ENCODE measurements around the gene EPB41L4A.

DNA sequence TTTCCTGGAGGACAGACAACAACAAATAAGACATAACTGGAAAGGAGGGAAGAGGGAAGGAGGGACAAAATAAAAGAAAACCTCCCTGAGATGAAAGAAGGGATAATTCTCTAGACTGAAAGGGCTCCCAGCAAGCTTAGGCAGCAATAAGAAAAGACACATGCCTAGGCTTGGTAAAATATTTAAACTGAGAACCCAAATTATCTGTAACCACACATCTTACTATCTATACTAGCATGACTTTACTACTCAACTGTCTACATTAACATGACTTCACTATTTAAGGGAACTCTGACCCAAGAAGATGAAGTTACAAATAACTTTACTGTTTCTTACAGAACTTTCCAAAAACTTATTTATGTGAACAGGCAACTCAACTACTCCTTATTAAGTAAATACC is 95.9 kb downstream of the EPB41L4A start:
- TF ChIP-seq TCF7L2 (IDR thresholded peaks at IDR 0.05; ENCODE audit: borderline replicate concordance, low read depth, low read length) (no peak), ZNF121 (tag by site-specific recombination; IDR thresholded peaks at IDR 0.05) (no peak), ZNF585B (tag by site-specific recombination; IDR thresholded peaks at IDR 0.05) (no peak), ZNF654 (tag by site-specific recombination; IDR thresholded peaks at IDR 0.05; ENCODE audit: low read depth) (no peak), ZNF10 (tag by site-specific recombination; IDR thresholded peaks at IDR 0.05) (no peak), ZBTB21 (tag by site-specific recombination; IDR thresholded peaks at IDR 0.05) (no peak), YY1 (tag by site-specific recombination; IDR thresholded peaks at IDR 0.05) (no peak)
- TF ChIP-seq, protein P1, sequence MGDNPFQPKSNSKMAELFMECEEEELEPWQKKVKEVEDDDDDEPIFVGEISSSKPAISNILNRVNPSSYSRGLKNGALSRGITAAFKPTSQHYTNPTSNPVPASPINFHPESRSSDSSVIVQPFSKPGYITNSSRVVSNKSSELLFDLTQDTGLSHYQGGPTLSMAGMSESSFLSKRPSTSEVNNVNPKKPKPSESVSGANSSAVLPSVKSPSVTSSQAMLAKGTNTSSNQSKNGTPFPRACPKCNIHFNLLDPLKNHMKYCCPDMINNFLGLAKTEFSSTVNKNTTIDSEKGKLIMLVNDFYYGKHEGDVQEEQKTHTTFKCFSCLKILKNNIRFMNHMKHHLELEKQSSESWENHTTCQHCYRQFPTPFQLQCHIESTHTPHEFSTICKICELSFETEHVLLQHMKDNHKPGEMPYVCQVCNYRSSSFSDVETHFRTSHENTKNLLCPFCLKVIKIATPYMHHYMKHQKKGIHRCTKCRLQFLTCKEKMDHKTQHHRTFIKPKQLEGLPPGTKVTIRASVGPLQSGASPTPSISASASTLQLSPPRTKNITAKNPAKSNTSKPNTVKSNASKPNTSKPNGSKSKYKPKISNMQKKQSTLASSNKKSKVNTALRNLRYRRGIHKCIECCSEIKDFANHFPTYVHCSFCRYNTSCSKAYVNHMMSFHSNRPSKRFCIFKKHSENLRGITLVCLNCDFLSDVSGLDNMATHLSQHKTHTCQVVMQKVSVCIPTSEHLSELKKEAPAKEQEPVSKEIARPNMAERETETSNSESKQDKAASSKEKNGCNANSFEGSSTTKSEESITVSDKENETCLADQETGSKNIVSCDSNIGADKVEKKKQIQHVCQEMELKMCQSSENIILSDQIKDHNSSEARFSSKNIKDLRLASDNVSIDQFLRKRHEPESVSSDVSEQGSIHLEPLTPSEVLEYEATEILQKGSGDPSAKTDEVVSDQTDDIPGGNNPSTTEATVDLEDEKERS (tag by site-specific recombination; IDR thresholded peaks at IDR 0.05), result no peak
- TF ChIP-seq, protein P2, sequence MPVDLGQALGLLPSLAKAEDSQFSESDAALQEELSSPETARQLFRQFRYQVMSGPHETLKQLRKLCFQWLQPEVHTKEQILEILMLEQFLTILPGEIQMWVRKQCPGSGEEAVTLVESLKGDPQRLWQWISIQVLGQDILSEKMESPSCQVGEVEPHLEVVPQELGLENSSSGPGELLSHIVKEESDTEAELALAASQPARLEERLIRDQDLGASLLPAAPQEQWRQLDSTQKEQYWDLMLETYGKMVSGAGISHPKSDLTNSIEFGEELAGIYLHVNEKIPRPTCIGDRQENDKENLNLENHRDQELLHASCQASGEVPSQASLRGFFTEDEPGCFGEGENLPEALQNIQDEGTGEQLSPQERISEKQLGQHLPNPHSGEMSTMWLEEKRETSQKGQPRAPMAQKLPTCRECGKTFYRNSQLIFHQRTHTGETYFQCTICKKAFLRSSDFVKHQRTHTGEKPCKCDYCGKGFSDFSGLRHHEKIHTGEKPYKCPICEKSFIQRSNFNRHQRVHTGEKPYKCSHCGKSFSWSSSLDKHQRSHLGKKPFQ (tag by site-specific recombination; IDR thresholded peaks at IDR 0.05), result no peak
- TF ChIP-seq, protein P3, sequence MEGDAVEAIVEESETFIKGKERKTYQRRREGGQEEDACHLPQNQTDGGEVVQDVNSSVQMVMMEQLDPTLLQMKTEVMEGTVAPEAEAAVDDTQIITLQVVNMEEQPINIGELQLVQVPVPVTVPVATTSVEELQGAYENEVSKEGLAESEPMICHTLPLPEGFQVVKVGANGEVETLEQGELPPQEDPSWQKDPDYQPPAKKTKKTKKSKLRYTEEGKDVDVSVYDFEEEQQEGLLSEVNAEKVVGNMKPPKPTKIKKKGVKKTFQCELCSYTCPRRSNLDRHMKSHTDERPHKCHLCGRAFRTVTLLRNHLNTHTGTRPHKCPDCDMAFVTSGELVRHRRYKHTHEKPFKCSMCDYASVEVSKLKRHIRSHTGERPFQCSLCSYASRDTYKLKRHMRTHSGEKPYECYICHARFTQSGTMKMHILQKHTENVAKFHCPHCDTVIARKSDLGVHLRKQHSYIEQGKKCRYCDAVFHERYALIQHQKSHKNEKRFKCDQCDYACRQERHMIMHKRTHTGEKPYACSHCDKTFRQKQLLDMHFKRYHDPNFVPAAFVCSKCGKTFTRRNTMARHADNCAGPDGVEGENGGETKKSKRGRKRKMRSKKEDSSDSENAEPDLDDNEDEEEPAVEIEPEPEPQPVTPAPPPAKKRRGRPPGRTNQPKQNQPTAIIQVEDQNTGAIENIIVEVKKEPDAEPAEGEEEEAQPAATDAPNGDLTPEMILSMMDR (tag by site-specific recombination; IDR thresholded peaks at IDR 0.05), result no peak
- TF ChIP-seq, protein P4, sequence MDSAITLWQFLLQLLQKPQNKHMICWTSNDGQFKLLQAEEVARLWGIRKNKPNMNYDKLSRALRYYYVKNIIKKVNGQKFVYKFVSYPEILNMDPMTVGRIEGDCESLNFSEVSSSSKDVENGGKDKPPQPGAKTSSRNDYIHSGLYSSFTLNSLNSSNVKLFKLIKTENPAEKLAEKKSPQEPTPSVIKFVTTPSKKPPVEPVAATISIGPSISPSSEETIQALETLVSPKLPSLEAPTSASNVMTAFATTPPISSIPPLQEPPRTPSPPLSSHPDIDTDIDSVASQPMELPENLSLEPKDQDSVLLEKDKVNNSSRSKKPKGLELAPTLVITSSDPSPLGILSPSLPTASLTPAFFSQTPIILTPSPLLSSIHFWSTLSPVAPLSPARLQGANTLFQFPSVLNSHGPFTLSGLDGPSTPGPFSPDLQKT (IDR thresholded peaks at IDR 0.05; ENCODE audit: borderline replicate concordance, low read depth, low read length), result no peak

Measured in HEK293 (cell line).